HEK293 (cell line): ENCODE results near the gene CNPY2.
A peak's percentile ranks its signal among the peaks of the same experiment; 100 is the strongest.
"Not testable (repeated sequence)": the region's sequence is repeated elsewhere in the genome, so short reads cannot be mapped to it uniquely, and the experiment has no call there.

Experiments used
- CTCF ChIA-PET: fragments of 350-600 bp; formaldehyde crosslinking; extraction: SDS; loops from one replicate; lab custom pipeline; 2021; ENCODE audit warnings: antibody characterized with exemption; lab: Yijun Ruan, JAX
- POLR2A ChIA-PET: fragments of 300-600 bp; formaldehyde crosslinking; extraction: SDS; loops from one replicate; lab custom pipeline; 2020; ENCODE audit warnings: antibody characterized with exemption, inconsistent platforms; lab: Yijun Ruan, JAX
- H3K27ac ChIP-seq: fragments of 200-500 bp; sonication (Bioruptor generic); 2 replicates; pipeline ENCODE4 v1.5.1; 2014; ENCODE audit warnings: low read depth, low read length, control low read depth, inconsistent platforms; ENCODE audit errors: extremely low read depth
- H3K36me3 ChIP-seq, 2 experiments: fragments of 200-500 bp in 1 of 2; sonication (Bioruptor generic) in 1 of 2; 1 replicate in 1 of 2; 2 replicates in 1 of 2; pipeline ENCODE4 v1.5.1; 2014 to 2017; ENCODE audit warnings: inconsistent platforms in 2 of 2, low read length in 2 of 2; ENCODE audit not compliant: control insufficient read depth in 2 of 2, insufficient read depth in 1 of 2
- H3K4me1 ChIP-seq: fragments of 200-500 bp; sonication (Bioruptor generic); 2 replicates; pipeline ENCODE4 v1.5.1; 2014; ENCODE audit warnings: mild to moderate bottlenecking, low read length, inconsistent platforms; ENCODE audit not compliant: control insufficient read depth, insufficient read depth
- H3K4me3 ChIP-seq: 2 replicates; pipeline ENCODE4 v1.5.1; 2011; ENCODE audit warnings: low read depth, mild to moderate bottlenecking, control low read depth, low read length, moderate library complexity
- H3K9me3 ChIP-seq: fragments of 200-500 bp; sonication (Bioruptor generic); 2 replicates; pipeline ENCODE4 v1.5.1; 2014; ENCODE audit warnings: low read depth, low read length, inconsistent platforms; ENCODE audit not compliant: control insufficient read depth, insufficient read depth
- GLIS1 ChIP-seq: fragments of 450-650 bp; formaldehyde crosslinking; IDR thresholded peaks from 2 replicates; pipeline ENCODE4 v1.5.1; 2016; ENCODE audit warnings: missing biosample characterization, missing genetic modification characterization
- IKZF3 ChIP-seq: fragments of 450-650 bp; IDR thresholded peaks from 2 replicates; pipeline ENCODE4 v1.5.0; 2018; ENCODE audit warnings: missing biosample characterization, mild to moderate bottlenecking, missing genetic modification characterization, moderate library complexity
- KLF9 ChIP-seq: fragments of 450-650 bp; formaldehyde crosslinking; IDR thresholded peaks from 2 replicates; pipeline ENCODE4 v1.5.1; 2016; ENCODE audit warnings: missing biosample characterization, missing genetic modification characterization, low read depth
- OVOL3 ChIP-seq: fragments of 450-650 bp; formaldehyde crosslinking; IDR thresholded peaks from 2 replicates; pipeline ENCODE4 v1.5.1; 2016; ENCODE audit warnings: missing biosample characterization, missing genetic modification characterization
- ZBTB8A ChIP-seq: fragments of 450-650 bp; formaldehyde crosslinking; IDR thresholded peaks from 2 replicates; pipeline ENCODE4 v1.5.1; 2016; ENCODE audit warnings: missing biosample characterization, missing genetic modification characterization
- ZEB2 ChIP-seq: fragments of 450-650 bp; formaldehyde crosslinking; IDR thresholded peaks from 2 replicates; pipeline ENCODE4 v1.5.1; 2016; ENCODE audit warnings: missing biosample characterization, missing genetic modification characterization
- ZNF132 ChIP-seq: fragments of 450-650 bp; formaldehyde crosslinking; IDR thresholded peaks from 2 replicates; pipeline ENCODE4 v1.5.1; 2017; ENCODE audit warnings: missing biosample characterization, missing genetic modification characterization, borderline replicate concordance
- ZNF23 ChIP-seq: fragments of 450-650 bp; formaldehyde crosslinking; IDR thresholded peaks from 2 replicates; pipeline ENCODE4 v1.5.1; 2016; ENCODE audit warnings: missing biosample characterization, missing genetic modification characterization, borderline replicate concordance
- ZNF341 ChIP-seq: fragments of 450-650 bp; formaldehyde crosslinking; IDR thresholded peaks from 2 replicates; pipeline ENCODE4; 2016; ENCODE audit warnings: low read depth, missing biosample characterization, missing genetic modification characterization
- ZNF366 ChIP-seq: fragments of 450-650 bp; formaldehyde crosslinking; conservative IDR thresholded peaks from 2 replicates; pipeline ENCODE4 v1.5.1; 2016; ENCODE audit warnings: missing biosample characterization, missing genetic modification characterization
- ZNF548 ChIP-seq: fragments of 450-650 bp; formaldehyde crosslinking; IDR thresholded peaks from 2 replicates; pipeline ENCODE4 v1.5.1; 2016; ENCODE audit warnings: missing biosample characterization, missing genetic modification characterization
- ZNF600 ChIP-seq: fragments of 450-650 bp; formaldehyde crosslinking; IDR thresholded peaks from 2 replicates; pipeline ENCODE4 v1.5.1; 2016; ENCODE audit warnings: missing biosample characterization, missing genetic modification characterization
- ZNF626 ChIP-seq: fragments of 450-650 bp; sonication (Bioruptor Pico); formaldehyde crosslinking; IDR thresholded peaks from 2 replicates; pipeline ENCODE4 v1.5.1; 2018; ENCODE audit warnings: missing biosample characterization, missing genetic modification characterization, inconsistent platforms
- ZNF664 ChIP-seq: fragments of 450-650 bp; formaldehyde crosslinking; IDR thresholded peaks from 2 replicates; pipeline ENCODE4 v1.5.1; 2016; ENCODE audit warnings: missing biosample characterization, missing genetic modification characterization
- TF ChIP-seq, protein P1 (sequence below): fragments of 450-650 bp; formaldehyde crosslinking; IDR thresholded peaks from 2 replicates; pipeline ENCODE4 v1.5.1; 2017; ENCODE audit warnings: missing biosample characterization, missing genetic modification characterization
- TF ChIP-seq, protein P2 (sequence below): fragments of 450-650 bp; IDR thresholded peaks from 2 replicates; pipeline ENCODE4 v1.5.1; 2018; ENCODE audit warnings: missing biosample characterization, mild to moderate bottlenecking, missing genetic modification characterization
- TF ChIP-seq, protein P3 (sequence below): fragments of 450-650 bp; formaldehyde crosslinking; IDR thresholded peaks from 2 replicates; pipeline ENCODE4 v1.5.1; 2016; ENCODE audit warnings: missing biosample characterization, missing genetic modification characterization
- TF ChIP-seq, protein P4 (sequence below): fragments of 450-650 bp; formaldehyde crosslinking; IDR thresholded peaks from 2 replicates; pipeline ENCODE4 v1.5.1; 2017; ENCODE audit warnings: missing biosample characterization, missing genetic modification characterization

Gene CNPY2

DNA sequence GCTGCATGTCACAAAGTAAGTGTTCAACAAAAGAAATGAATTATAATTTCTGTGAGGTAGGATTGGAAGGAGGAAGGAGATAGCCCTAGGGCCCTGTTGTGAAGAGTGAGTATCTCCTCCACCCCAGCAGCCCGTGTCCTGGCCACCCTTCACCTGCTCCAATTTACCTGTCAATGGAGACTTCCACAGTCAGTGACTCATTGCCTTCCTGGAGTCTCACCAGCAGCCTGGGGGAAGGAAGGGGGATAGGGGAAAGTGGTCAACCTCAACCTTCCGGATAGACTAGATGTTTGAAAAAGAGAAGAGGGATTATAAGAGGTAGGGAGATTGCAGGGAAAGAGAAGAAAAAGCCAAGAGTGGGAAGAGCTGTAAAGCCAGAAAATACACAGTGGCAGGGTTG lies 34.9 kb upstream of the CNPY2 start:
- Histone ChIP-seq H3K4me3 (no peak overlapping the region), H3K27ac (no peak overlapping the region), H3K36me3 (peaks cover 34 to 82% of the 10 kb centered on the region in 2 experiments), H3K4me1 (no peaks in the 10 kb centered on the region), H3K9me3 (no peaks in the 10 kb centered on the region)
- CTCF ChIA-PET: interaction anchor here (0.6 to 2.0 kb wide), 3 partner anchors 9 to 114 kb away, joined by 3 to 9 read pairs (median 4); partner anchors contain the start of genes IL23A and STAT2
- POLR2A ChIA-PET: interaction anchor here (0.5 to 2.2 kb wide), 2 partner anchors 9 to 93 kb away, joined by 3 to 16 read pairs; partner anchors contain the start of gene STAT2
- TF ChIP-seq ZNF664 (tag by site-specific recombination) (peak; percentile 48; the same call in 1 of the 2 replicates), ZBTB8A (tag by site-specific recombination) (no peak)

DNA sequence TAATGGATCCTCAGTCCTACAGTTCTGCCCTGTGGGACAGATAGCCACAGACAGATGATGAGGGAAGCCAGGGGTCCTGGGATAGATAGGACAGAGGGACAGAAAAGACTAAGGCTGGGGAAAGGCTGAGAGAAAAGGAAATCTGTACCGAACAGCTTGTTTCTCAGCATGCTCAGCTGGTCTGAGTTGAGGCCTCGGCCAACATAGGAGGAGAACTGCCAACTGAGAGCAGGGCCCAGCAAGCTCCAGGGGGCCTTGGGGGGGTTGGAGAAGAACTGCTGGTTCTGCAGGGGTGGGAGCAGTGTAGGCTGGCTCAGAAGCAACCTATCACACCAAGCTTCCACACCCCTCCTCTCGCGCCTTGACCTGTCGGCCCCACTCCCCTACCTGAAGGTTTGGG lies 33.0 kb upstream of the CNPY2 start:
- POLR2A ChIA-PET: interaction anchor here (2.0 kb wide), 1 partner anchor 11 kb away, joined by 9 read pairs; the partner anchor contains the start of gene STAT2
- CTCF ChIA-PET: interaction anchor here (0.7 to 1.2 kb wide), 4 partner anchors 10 to 115 kb away, joined by 3 to 5 read pairs (median 3); partner anchors contain the start of genes IL23A and PAN2
- Histone ChIP-seq H3K27ac (no peak overlapping the region), H3K4me1 (no peaks in the 10 kb centered on the region), H3K4me3 (no peak overlapping the region), H3K9me3 (no peaks in the 10 kb centered on the region), H3K36me3 (peaks cover 33 to 75% of the 10 kb centered on the region in 2 experiments)
- TF ChIP-seq OVOL3 (tag by site-specific recombination) (no peak), GLIS1 (tag by site-specific recombination) (peak; percentile 50; the same call in 1 of the 2 replicates), ZNF341 (tag by site-specific recombination) (no peak)

DNA sequence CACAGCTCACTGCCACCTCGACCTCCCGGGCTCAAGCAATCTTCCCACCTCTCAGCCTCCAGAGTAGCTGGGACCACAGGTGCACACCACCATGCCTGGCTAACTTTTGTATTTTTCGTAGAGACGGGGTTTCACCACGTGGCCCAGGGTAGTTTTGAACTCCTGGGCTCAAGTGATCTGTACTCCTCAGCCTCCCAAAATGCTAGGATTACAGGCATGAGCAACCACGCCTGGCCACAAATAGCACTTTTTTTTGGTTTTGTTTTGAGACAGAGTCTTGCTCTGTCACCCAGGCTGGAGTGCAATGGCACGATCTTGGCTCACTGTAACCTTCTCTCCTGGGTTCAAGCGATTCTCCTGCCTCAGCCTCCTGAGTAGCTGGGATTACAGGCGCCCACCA lies 31.5 kb upstream of the CNPY2 start:
- not testable (repeated sequence) for H3K9me3 ChIP-seq, H3K4me1 ChIP-seq, H3K4me3 ChIP-seq, H3K27ac ChIP-seq
- ChIA-PET CTCF (interaction anchor here (0.6 to 1.1 kb wide), 3 partner anchors 13 to 600 kb away, joined by 3 to 6 read pairs (median 4); partner anchors contain the start of gene STAT2), POLR2A (interaction anchor here (0.6 to 1.2 kb wide), 2 partner anchors 13 to 100 kb away, joined by 4 to 5 read pairs; partner anchors contain the start of gene STAT2)
- peaks cover 22 to 80% of the 10 kb centered on the region in 2 experiments for H3K36me3 ChIP-seq

DNA sequence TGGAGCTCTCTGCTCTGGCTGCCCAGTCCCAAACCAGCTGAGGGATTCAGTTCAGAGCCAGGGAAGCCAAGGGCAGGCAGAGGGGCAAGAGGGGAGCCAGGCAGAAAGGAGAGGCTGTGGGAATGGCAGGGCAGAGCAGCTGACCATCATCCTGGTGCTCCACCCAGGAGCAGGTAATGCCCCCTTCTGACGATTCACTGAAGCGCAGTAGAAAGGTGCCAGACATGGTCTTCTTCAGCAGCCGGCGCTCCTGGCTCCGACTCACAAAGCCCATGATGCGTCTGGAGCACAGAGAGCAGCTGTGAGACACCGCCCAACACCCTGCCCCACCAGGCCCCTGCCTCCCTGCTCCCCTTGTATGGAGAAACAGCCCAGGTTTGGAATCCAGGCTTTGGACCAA lies 30.9 kb upstream of the CNPY2 start:
- Histone ChIP-seq H3K4me3 (no peak overlapping the region), H3K4me1 (no peaks in the 10 kb centered on the region), H3K36me3 (peaks cover 16 to 79% of the 10 kb centered on the region in 2 experiments), H3K9me3 (no peaks in the 10 kb centered on the region), H3K27ac (no peak overlapping the region)
- CTCF ChIA-PET: interaction anchor here (0.6 to 1.1 kb wide), 5 partner anchors 13 to 600 kb away, joined by 3 to 5 read pairs (median 4); partner anchors contain the start of genes PAN2 and STAT2
- TF ChIP-seq ZNF548 (no peak), ZEB2 (no peak), ZNF132 (tag by site-specific recombination) (no peak), ZNF23 (no peak), IKZF3 (no peak), ZNF366 (no peak), KLF9 (tag by site-specific recombination) (no peak), ZNF600 (tag by site-specific recombination) (no peak), ZNF626 (tag by site-specific recombination) (no peak)
- TF ChIP-seq, protein P1, sequence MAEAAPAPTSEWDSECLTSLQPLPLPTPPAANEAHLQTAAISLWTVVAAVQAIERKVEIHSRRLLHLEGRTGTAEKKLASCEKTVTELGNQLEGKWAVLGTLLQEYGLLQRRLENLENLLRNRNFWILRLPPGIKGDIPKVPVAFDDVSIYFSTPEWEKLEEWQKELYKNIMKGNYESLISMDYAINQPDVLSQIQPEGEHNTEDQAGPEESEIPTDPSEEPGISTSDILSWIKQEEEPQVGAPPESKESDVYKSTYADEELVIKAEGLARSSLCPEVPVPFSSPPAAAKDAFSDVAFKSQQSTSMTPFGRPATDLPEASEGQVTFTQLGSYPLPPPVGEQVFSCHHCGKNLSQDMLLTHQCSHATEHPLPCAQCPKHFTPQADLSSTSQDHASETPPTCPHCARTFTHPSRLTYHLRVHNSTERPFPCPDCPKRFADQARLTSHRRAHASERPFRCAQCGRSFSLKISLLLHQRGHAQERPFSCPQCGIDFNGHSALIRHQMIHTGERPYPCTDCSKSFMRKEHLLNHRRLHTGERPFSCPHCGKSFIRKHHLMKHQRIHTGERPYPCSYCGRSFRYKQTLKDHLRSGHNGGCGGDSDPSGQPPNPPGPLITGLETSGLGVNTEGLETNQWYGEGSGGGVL (tag by site-specific recombination): no peak
- TF ChIP-seq, protein P2, sequence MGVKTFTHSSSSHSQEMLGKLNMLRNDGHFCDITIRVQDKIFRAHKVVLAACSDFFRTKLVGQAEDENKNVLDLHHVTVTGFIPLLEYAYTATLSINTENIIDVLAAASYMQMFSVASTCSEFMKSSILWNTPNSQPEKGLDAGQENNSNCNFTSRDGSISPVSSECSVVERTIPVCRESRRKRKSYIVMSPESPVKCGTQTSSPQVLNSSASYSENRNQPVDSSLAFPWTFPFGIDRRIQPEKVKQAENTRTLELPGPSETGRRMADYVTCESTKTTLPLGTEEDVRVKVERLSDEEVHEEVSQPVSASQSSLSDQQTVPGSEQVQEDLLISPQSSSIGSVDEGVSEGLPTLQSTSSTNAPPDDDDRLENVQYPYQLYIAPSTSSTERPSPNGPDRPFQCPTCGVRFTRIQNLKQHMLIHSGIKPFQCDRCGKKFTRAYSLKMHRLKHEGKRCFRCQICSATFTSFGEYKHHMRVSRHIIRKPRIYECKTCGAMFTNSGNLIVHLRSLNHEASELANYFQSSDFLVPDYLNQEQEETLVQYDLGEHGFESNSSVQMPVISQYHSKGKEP (tag by site-specific recombination): no peak
- TF ChIP-seq, protein P3, sequence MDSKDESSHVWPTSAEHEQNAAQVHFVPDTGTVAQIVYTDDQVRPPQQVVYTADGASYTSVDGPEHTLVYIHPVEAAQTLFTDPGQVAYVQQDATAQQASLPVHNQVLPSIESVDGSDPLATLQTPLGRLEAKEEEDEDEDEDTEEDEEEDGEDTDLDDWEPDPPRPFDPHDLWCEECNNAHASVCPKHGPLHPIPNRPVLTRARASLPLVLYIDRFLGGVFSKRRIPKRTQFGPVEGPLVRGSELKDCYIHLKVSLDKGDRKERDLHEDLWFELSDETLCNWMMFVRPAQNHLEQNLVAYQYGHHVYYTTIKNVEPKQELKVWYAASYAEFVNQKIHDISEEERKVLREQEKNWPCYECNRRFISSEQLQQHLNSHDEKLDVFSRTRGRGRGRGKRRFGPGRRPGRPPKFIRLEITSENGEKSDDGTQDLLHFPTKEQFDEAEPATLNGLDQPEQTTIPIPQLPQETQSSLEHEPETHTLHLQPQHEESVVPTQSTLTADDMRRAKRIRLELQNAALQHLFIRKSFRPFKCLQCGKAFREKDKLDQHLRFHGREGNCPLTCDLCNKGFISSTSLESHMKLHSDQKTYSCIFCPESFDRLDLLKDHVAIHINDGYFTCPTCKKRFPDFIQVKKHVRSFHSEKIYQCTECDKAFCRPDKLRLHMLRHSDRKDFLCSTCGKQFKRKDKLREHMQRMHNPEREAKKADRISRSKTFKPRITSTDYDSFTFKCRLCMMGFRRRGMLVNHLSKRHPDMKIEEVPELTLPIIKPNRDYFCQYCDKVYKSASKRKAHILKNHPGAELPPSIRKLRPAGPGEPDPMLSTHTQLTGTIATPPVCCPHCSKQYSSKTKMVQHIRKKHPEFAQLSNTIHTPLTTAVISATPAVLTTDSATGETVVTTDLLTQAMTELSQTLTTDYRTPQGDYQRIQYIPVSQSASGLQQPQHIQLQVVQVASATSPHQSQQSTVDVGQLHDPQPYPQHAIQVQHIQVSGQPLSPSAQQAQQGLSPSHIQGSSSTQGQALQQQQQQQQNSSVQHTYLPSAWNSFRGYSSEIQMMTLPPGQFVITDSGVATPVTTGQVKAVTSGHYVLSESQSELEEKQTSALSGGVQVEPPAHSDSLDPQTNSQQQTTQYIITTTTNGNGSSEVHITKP (tag by site-specific recombination): no peak
- TF ChIP-seq, protein P4, sequence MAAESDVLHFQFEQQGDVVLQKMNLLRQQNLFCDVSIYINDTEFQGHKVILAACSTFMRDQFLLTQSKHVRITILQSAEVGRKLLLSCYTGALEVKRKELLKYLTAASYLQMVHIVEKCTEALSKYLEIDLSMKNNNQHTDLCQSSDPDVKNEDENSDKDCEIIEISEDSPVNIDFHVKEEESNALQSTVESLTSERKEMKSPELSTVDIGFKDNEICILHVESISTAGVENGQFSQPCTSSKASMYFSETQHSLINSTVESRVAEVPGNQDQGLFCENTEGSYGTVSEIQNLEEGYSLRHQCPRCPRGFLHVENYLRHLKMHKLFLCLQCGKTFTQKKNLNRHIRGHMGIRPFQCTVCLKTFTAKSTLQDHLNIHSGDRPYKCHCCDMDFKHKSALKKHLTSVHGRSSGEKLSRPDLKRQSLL (tag by site-specific recombination): no peak
- POLR2A ChIA-PET: interaction anchor here (1.2 kb wide), 1 partner anchor 14 kb away, joined by 4 read pairs; the partner anchor contains the start of gene STAT2
